Measurements from ENCODE around the gene ARHGAP1. TPM values are rescaled to one million over a fixed set of nuclear protein-coding genes. Genes with fewer than 3 reads are reported as not detected.

The ARHGAP1 gene
- total and polyA plus RNA-seq, 12 donors, result 18.7 to 125 (median 70.2) TPM

DNA sequence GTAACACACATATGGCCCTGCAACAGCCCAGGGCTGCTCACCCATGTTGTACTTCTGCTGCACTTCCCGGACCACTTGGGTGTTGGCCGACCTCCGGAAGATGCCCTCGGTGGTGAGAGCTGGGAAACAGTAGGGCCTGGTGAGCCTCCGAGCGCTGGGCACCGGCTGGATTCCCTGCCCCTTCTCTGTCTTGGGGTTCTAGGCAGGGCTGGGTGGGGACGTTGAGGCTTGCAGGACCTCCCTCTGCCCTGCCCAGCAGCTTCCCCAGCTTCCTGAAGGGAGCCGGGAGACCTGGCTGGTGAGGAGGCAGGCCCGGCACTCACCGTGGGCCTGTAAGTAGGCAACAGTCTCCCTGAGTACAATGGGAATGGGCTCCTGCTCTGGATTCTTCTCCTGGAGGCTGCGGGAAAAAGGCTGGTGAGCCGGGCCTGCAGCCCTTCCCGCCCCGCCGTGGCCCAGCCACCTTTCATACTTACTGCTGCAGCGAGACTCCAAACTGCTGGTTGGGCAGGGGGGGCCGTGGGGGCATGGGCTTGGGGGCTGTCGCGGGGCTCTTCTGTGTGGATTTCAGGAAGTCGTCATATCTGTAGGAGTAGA lies 20.2 kb downstream of the ARHGAP1 start:
- peaks cover 0 to 63% of the 10 kb centered on the region in 2 donors for H3K36me3 ChIP-seq (replicated peaks in 1 of 2)
- 88 to 96% (median 90%) methylated on average over 5 to 21 of the region's 21 CpGs for WGBS, 4 donors
- H3K4me1 ChIP-seq (replicated peaks in 1 of 2), result peaks cover 11 to 24% of the 10 kb centered on the region in 2 donors
- DNase-seq, result no peak
- TF ChIP-seq POLR2A (IDR thresholded peaks at IDR 0.05), result no peak
- TF ChIP-seq, protein P1, sequence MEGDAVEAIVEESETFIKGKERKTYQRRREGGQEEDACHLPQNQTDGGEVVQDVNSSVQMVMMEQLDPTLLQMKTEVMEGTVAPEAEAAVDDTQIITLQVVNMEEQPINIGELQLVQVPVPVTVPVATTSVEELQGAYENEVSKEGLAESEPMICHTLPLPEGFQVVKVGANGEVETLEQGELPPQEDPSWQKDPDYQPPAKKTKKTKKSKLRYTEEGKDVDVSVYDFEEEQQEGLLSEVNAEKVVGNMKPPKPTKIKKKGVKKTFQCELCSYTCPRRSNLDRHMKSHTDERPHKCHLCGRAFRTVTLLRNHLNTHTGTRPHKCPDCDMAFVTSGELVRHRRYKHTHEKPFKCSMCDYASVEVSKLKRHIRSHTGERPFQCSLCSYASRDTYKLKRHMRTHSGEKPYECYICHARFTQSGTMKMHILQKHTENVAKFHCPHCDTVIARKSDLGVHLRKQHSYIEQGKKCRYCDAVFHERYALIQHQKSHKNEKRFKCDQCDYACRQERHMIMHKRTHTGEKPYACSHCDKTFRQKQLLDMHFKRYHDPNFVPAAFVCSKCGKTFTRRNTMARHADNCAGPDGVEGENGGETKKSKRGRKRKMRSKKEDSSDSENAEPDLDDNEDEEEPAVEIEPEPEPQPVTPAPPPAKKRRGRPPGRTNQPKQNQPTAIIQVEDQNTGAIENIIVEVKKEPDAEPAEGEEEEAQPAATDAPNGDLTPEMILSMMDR (IDR thresholded peaks at IDR 0.05), result no peak
- no peak overlapping the region for H3K4me3 ChIP-seq
- no peaks in the 10 kb centered on the region for H3K9me3 ChIP-seq (replicated peaks in 1 of 3)
- no peaks in the 10 kb centered on the region for H3K27me3 ChIP-seq
- intact Hi-C loops (cut with DNase I), result no loop called here
- H3K27ac ChIP-seq, result no peak overlapping the region

DNA sequence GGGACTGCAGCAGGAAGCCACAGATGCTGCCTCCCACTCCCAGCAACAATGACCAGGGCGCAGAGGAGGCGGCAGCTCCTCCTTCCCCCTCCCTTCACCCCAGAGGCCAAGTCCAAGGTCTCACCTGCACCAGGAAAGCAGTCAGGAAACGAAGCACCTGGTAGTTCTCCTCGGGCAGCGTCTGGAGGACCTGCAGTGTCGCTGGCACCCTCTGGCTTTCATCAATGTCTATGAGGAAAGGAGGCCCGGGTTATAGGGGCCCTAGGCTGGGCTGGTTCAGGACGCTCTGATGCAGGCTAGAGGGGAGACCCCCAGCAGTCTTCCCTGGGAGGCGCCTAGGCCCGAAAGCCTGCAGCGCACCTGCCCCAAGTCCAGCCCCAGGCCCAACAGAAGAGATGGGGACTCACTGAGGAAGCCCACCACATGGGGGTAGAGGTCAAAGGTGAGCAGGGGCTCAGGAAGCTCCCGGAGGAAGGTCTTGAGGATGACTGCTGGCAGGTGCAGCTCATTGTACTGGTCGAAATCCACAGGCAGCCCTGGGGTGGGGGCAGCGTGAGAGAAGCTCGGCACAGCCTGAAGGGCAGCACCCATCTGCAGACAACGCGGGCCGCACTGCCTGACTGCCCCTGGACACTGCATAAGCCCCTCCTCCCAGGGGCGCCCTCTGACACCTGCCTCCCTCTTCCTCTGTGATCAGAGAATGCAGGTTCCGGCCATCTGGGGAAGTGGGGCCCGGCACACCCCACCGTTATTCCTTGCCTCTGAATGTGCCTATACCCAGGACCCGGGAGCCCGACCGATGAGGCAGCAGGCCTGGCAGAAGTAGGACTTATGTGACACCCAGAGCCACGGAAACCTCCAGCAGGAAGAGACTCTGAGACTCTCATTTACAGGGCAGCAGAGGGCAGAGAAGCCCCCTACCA lies 20.9 kb downstream of the ARHGAP1 start:
- Histone ChIP-seq H3K4me1 (replicated peaks in 1 of 2) (peaks cover 17 to 28% of the 10 kb centered on the region in 2 donors), H3K36me3 (replicated peaks in 1 of 2) (peaks cover 0 to 56% of the 10 kb centered on the region in 2 donors), H3K9me3 (replicated peaks in 1 of 3) (no peaks in the 10 kb centered on the region), H3K4me3 (no peak overlapping the region), H3K27ac (no peak overlapping the region), H3K27me3 (no peaks in the 10 kb centered on the region)
- DNase-seq, result peak in 1 of 7 donors; percentile 12
- intact Hi-C loops (cut with DNase I), result no loop called here
- TF ChIP-seq, protein P1 (IDR thresholded peaks at IDR 0.05), result no peak
- no peak for TF ChIP-seq POLR2A (IDR thresholded peaks at IDR 0.05)
- 88 to 93% (median 91%) methylated on average over 9 to 26 of the region's 26 CpGs for WGBS, 4 donors

DNA sequence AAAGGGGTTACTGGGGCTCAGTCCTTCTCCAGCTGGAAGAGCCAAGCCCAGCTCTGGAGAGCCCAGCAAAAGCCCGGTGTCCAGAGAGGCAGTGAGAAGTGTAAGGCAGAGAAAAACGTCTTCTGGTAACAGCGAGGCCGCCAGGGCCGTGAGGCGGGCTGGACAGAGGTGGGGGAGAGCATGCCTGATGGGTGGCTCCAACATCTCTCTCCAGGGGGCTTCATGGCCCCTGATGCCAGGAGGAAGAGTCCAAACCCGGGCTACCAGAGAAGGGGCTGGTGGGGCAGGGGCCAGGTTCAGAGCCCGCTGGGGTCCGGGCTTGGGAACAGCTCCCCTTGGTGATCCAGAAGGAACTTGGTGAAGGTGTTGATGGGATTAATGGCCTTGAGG lies 21.7 kb downstream of the ARHGAP1 start:
- 71 to 94% (median 90%) methylated on average over 4 to 9 of the region's 9 CpGs for WGBS, 4 donors
- DNase-seq, result no peak
- intact Hi-C loops (cut with DNase I), result no loop called here
- peaks cover 17 to 32% of the 10 kb centered on the region in 2 donors for H3K4me1 ChIP-seq (replicated peaks in 1 of 2)
- no peak overlapping the region for H3K4me3 ChIP-seq
- H3K27ac ChIP-seq, result peak overlapping the region in 1 of 5 donors; percentile 30
- no peaks in the 10 kb centered on the region for H3K9me3 ChIP-seq (replicated peaks in 1 of 3)
- TF ChIP-seq, protein P1 (IDR thresholded peaks at IDR 0.05), result no peak
- no peak for TF ChIP-seq POLR2A (IDR thresholded peaks at IDR 0.05)
- H3K36me3 ChIP-seq (replicated peaks in 1 of 2), result peaks cover 0 to 59% of the 10 kb centered on the region in 2 donors
- H3K27me3 ChIP-seq, result no peaks in the 10 kb centered on the region

DNA sequence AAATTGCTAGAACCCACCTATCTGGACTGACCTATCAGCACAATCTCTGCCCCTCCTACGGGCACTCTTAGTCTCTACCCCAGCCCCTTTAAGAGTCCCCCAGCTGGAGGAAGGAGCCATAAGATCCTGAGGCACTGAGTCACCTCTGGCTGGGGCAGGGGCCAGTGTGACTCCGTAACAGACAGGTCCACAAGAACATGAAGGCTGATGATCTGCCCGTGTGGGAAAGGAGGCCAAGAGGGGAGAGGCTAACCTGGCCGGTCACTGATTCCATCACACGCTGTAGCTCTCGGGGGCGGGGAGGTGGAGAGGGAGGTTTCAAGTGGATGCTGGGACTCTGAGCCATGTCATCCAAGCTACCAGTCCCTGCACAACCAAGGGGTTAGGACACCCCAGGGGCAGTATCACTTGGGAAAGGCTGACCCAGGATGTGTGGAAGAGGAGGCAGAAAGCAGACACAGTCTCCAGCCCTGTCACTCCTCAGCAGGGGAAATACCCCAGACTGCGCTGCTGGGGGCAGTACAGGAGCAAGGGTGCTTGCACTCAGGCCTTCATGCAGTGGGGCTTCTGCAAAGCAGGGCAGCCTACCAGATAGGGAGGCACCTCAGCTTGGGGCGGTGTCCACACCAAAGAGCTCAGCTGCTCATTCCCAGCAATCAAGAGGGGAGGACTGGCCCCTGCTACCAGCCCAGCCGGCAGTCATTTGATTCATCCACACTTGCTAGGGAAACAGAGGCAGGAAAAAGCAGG lies 22.3 kb downstream of the ARHGAP1 start:
- H3K27me3 ChIP-seq, result no peaks in the 10 kb centered on the region
- H3K27ac ChIP-seq, result peak overlapping the region in 3 of 5 donors; percentile 10 to 56 (median 30)
- no peaks in the 10 kb centered on the region for H3K9me3 ChIP-seq (replicated peaks in 1 of 3)
- intact Hi-C loops (cut with DNase I), result no loop called here
- peaks cover 0 to 65% of the 10 kb centered on the region in 2 donors for H3K36me3 ChIP-seq (replicated peaks in 1 of 2)
- no peak overlapping the region for H3K4me3 ChIP-seq
- TF ChIP-seq, protein P1 (IDR thresholded peaks at IDR 0.05), result no peak
- no peak for TF ChIP-seq POLR2A (IDR thresholded peaks at IDR 0.05)
- peaks cover 17 to 28% of the 10 kb centered on the region in 2 donors for H3K4me1 ChIP-seq (replicated peaks in 1 of 2)
- peak in 3 of 7 donors; percentile 46 to 60 (median 57) for DNase-seq
- 67 to 80% (median 77%) methylated on average over 6 to 10 of the region's 10 CpGs for WGBS, 4 donors

All from adrenal gland (tissue), 12 donors.